Kidney epithelial cell (primary cell): ENCODE results near the gene TMEM9. TPM values are rescaled to one million over a fixed set of nuclear protein-coding genes. Genes with fewer than 3 reads are reported as not detected.

Experiments used
- DNase-seq: peaks from one replicate; pipeline ENCODE4 v3.0.0-alpha.2; 2010; ENCODE audit warnings: low read depth
- H3K27me3 ChIP-seq: 2 replicates; pipeline ENCODE4 v1.6.0; 2011; ENCODE audit warnings: low read length; ENCODE audit not compliant: control insufficient read depth, insufficient read depth
- H3K36me3 ChIP-seq: 2 replicates; pipeline ENCODE4 v1.5.1; 2011; ENCODE audit warnings: low read length; ENCODE audit not compliant: control insufficient read depth, insufficient read depth
- H3K4me3 ChIP-seq: 2 replicates; pipeline ENCODE4 v1.5.1; 2011; ENCODE audit warnings: low read depth, mild to moderate bottlenecking, control low read depth, low read length
- CTCF ChIP-seq: IDR thresholded peaks from 2 replicates; pipeline ENCODE4 v1.5.1; 2011; ENCODE audit warnings: mild to moderate bottlenecking, moderate library complexity, low read length, control low read depth, inconsistent platforms; ENCODE audit not compliant: insufficient read depth, poor library complexity, severe bottlenecking
- total RNA-seq: library from RNA; depleted of rRNA; stranded (reverse); fragments of >200 nt; gene quantifications from 2 replicates; pipeline ENCODE4 v1.2.3, GENCODE V29; 2015

TMEM9 gene
- total RNA-seq, 1 donor from 2014 or later, result 103 TPM

- no peak for TF ChIP-seq CTCF
- no peaks in the 10 kb centered on the region for H3K36me3 ChIP-seq
- no peak overlapping the region for H3K4me3 ChIP-seq
- H3K27me3 ChIP-seq, result peaks cover 29% of the 10 kb centered on the region
- DNase-seq, result no peak
Observed at GRCh38 chr1:201123866-201124265, 30.4 kb downstream of the TMEM9 start.

- H3K27me3 ChIP-seq, result peaks cover 29% of the 10 kb centered on the region
- TF ChIP-seq CTCF, result no peak
Observed at GRCh38 chr1:201122321-201122957, 31.8 kb downstream of the TMEM9 start.

GRCh38 chr1:201119206-201120197 lies 34.8 kb downstream of the TMEM9 start:
- TF ChIP-seq CTCF, result peak; percentile 76
- no peaks in the 10 kb centered on the region for H3K36me3 ChIP-seq
- no peak for DNase-seq
- H3K27me3 ChIP-seq, result peaks cover 23% of the 10 kb centered on the region
- H3K4me3 ChIP-seq, result no peak overlapping the region

More at GRCh38 chr1:201122321-201122957, 31.8 kb downstream of the TMEM9 start:
- DNase-seq, result no peak
- no peak overlapping the region for H3K4me3 ChIP-seq
- H3K36me3 ChIP-seq, result no peaks in the 10 kb centered on the region

GRCh38 chr1:201116091-201116490 lies 38.2 kb downstream of the TMEM9 start:
- DNase-seq, result no peak
- Histone ChIP-seq H3K36me3 (no peaks in the 10 kb centered on the region), H3K4me3 (no peak overlapping the region), H3K27me3 (peaks cover 14% of the 10 kb centered on the region)
- TF ChIP-seq CTCF, result no peak

GRCh38 chr1:201115390-201115937 lies 38.8 kb downstream of the TMEM9 start:
- no peak for TF ChIP-seq CTCF
- peaks cover 14% of the 10 kb centered on the region for H3K27me3 ChIP-seq
- H3K36me3 ChIP-seq, result no peaks in the 10 kb centered on the region
- no peak overlapping the region for H3K4me3 ChIP-seq
- DNase-seq, result no peak
